GM21515 (cell line): ENCODE measurements around the gene ZNF213.
"Not testable (repeated sequence)": the region's sequence is repeated elsewhere in the genome, so short reads cannot be mapped to it uniquely, and the experiment has no call there.

Experiments
- ATAC-seq: cut with Tn5 transposase; IDR thresholded peaks from one replicate; pipeline ENCODE4 v1.9.1; 2021; ENCODE audit not compliant: unreplicated experiment

The ZNF213 gene

GRCh38 chr16:3170440-3171180 lies 35.8 kb downstream of the ZNF213 start:
- no peak for ATAC-seq

DNA sequence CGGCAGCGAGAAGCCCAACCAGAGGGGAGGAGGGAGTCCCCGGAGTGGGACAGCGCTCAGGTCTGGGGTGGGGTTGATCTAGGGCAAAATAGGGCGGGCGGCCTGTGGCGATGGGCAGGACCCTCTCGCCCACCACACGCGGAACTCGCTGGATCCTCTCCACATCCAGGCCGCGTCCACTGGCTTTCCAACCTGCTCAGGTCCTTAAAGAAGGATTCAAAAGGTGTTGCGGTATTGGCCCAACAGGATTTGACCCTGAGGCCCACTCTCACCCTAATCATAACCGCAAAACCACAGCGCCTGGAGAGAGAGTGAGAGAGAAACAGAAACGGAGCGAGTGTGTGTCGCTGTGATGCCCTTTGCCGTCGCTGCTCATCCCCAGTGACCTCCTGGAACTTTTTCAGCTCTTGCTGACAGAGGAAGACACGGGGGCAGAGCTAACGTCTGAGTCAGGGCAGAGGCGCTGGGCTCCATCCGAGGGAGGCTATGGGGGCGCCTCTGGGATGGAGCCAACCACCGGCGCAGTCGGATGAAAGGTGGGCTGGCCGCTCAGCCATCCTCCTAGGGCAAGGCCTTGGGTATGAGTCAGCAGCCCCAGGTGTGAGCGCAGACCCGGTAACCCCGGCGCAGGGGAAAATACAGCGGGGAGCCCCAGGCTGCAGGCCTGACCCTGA lies 36.5 kb downstream of the ZNF213 start:
- ATAC-seq = no peak

DNA sequence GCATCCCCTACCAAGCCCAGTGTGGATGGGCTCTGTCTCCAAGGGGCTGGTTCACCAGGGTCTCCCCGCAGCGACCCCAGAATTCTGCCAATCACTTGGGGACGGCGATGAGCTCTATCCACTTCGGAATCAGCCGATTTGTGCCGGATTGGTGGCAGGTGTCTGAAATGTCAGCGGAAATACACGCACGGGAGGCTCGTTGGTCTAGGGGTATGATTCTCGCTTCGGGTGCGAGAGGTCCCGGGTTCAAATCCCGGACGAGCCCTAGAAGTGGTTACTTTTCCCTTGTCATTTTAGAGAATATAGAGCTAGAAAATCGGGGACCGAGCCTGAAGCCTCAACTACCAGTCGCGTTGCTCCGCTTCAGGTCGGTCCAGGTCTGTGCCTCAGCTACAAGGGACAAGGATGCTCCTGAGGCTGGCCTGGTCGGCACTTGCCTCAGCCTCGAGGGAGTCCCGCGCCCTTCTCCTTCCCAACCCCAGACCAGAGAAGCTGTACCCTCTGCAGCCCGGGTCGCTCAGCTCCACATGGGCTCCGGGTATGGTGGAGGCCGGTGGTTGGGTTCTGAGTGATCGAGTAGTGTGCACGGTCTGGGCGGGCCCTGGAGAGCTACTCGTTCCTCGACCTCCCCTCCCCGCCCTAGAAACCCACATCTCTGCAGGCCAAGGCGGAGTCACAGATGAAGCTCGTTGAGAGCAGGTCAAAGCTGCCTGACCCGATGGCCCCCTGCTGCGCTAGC lies 37.2 kb downstream of the ZNF213 start:
- no peak for ATAC-seq

DNA sequence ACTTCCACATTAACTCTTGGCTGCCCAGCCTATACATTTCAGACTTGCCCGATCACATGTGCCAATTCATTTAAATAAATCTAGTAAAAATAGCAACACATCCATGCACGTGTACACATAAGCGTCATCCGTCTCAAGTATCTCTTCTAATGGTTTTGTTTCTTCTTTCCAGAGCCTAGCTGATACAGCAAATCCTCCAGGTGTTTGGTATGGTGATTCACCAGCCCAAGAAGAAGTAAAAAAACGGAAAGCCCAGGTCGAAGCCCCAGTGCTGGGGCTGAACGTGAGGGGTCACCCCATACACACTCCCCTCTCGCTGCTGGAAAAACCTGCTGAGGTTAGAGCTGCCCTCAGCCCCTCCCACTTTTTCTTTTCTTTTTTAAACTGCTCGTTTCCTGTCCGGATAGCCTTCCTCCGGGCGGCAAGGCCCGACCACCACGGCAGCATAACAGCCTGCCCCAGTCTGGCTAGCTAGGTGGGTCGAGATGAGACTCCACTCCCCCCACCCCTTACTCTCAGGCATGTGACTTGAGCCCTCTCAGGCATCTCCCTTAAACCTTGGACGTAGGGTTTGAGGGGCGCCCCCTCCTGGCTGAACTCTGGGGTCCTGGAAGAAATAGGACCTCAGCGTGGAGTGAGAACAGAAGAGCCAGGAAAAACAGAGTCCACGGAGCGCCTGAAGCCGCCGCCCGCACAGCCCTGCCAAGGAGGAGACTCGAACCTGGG lies 39.2 kb downstream of the ZNF213 start:
- ATAC-seq = no peak

GRCh38 chr16:3174618-3175148 lies 39.9 kb downstream of the ZNF213 start:
- no peak for ATAC-seq

GRCh38 chr16:3175157-3176093 lies 40.6 kb downstream of the ZNF213 start:
- no peak for ATAC-seq

GRCh38 chr16:3179651-3180050 lies 44.8 kb downstream of the ZNF213 start:
- no peak for ATAC-seq

- no peak for ATAC-seq
These were observed 45.6 kb downstream of the ZNF213 start for GRCh38 chr16:3180445-3180878.

DNA sequence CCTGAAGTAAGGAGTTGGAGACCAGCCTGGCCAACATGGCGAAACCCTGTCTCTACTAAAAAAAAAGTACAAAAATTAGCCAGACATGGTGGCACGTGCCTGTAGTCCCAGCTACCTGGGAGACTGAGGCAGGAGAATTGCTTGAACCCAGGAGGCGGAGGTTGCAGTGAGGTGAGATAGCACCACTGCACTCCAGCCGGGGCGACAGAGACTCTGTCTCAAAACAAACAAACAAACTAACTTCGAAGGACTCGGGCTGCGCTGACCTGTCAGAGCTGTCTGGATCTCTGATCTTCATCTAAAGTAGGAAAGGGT lies 47.4 kb downstream of the ZNF213 start:
- not testable (repeated sequence) for ATAC-seq

DNA sequence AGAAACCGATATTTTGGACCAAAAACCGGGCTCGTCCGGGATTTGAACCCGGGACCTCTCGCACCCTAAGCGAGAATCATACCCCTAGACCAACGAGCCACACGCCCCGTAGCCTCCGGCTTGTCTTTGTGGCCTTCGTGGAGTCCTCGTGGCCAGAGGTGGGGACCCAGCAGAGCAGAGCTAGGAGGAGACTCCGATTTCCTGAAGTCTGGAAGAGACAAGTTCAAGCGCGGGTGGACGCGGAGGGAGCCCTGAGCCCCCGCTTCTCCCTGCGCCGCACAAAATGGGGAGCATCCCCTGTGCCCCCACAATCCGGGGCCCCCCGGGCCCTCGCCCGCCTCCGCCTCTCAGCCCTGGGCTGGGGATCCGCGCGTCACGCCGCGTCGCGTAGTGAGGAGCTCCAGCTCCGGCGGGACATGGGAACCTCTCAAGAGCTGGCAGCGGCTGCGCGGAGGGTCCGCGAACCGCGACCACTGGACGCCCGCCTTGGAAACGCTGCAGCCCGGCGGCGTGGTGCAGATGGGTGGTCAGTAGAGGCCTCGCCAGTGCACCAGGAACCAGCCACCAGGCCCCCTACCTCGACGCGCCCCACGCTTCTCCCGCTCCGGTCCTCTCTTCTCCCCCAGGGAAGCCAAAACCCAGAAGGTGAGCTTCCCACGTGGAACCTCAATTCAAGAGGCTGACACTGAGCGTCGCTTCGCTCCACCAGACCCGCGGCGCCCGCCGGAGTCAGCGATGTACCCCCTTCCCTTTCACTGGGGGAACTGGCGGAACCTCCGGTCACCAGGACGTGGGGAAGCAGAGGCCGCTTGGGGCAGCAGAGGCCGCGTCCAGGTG lies 48.0 kb downstream of the ZNF213 start:
- no peak for ATAC-seq

- ATAC-seq = no peak
These were observed 48.8 kb downstream of the ZNF213 start for GRCh38 chr16:3183445-3184139.

- no peak for ATAC-seq
These were observed 52.3 kb downstream of the ZNF213 start for GRCh38 chr16:3186946-3187690.

GRCh38 chr16:3187798-3188674 lies 53.2 kb downstream of the ZNF213 start, which contains the start of gene OR1F1:
Gene OR1F1, plus strand, starts transcription at chr16:3188204.
- no peak for ATAC-seq

DNA sequence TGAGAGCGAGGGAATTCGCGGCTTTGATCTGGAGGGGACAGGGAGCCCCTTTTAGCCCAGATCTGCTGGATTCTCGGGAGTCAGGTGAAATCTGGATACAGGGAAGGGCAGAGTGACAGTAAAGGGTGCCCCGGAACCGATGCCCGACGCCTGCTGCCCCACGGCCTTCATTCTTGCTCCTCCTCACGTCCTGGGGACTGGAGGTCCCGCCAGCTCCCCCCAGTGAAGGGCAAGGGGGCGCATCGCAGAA lies 53.8 kb downstream of the ZNF213 start:
- no peak for ATAC-seq

DNA sequence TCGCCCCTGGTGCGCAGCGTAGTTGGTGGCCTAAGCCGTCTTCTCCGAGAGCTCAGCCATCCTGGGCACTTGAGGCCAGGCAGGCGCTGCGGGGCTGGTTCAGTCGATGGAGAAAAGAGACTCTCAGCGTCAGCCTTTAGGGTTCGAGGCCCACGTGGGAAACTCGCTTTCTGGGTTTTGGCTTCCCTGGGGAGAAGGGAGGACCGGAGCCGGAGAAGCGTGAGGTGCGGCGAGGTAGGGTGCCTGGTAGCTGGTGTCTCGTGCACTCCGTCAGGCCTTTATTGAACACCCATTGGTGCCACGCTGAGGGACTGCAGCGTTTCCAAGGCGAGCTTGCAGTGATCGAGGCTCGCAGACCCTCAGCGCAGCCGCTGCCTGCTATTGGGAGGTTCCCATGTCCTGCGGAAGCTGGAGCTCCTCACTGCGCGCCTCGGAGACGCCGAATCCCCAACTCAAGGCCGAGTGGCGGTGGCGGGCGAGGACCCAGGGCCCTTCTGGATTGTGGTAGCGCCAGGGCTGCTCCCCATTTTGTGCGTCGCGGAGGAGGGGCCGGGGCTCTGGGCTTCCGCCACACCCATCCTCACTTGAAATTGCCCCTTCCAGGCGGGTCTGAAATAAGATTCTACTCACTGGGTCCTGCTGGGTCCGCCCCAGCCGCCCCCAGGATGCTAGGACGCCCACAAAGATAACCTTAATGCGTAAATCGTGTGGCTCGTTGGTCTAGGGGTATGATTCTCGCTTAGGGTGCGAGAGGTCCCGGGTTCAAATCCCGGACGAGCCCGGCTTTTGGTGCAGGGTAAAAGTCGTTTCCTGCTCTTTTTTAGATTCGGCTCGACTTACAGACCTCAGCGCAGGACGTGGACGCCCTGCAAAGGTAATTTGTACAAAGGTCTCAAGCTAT lies 54.3 kb downstream of the ZNF213 start:
- ATAC-seq = no peak

- no peak for ATAC-seq
These were observed 55.0 kb downstream of the ZNF213 start for GRCh38 chr16:3189869-3190268.
